HK-2 (cell line): ENCODE results near the gene NXNL1.

ENCODE experiments used
- DNase-seq: peaks from one replicate; pipeline ENCODE4 v3.0.0-alpha.2; 2018; ENCODE audit not compliant: unreplicated experiment

NXNL1 gene

DNA sequence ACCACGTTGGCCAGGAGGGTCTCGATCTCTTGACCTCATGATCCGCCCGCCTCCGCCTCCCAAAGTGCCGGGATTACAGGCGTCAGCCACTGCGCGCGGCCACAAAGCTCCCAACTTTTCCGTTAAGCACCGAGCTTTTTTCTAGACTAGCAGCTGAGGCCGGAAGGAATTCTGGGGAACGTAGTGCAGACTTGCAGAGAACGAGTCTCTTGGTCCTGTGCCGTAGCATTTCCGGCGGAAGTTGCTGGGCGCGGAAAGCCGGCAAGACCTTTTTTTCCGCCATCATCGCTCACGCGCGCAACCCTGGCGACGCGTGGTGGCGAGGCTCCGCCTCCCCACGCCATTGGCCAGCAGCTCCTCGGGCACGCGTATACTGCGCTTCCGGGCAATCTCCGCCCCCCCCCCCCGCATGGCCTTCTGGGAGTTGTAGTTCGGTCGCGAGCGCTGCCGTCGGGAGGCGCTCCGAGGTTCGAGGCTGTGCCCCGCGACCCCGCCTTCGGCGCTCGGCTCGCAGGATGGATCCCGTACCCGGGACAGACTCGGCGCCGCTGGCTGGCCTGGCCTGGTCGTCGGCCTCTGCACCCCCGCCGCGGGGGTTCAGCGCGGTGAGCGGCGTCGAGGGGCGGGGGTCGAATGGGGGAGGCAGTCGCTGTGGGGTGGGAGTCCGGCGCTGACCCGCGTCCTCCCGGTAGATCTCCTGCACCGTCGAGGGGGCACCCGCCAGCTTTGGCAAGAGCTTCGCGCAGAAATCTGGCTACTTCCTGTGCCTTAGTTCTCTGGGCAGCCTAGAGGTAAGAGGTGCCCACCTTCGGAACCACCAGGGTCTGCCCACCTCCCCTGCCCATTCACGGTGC is 40.9 kb downstream of the NXNL1 start, which contains the start of gene MVB12A:
Gene MVB12A, plus strand, starts transcription at position 427 of the 854 bp plus-strand sequence. Its CDS starts 89 bp downstream, at position 516.
- peak; percentile 98 for DNase-seq

DNA sequence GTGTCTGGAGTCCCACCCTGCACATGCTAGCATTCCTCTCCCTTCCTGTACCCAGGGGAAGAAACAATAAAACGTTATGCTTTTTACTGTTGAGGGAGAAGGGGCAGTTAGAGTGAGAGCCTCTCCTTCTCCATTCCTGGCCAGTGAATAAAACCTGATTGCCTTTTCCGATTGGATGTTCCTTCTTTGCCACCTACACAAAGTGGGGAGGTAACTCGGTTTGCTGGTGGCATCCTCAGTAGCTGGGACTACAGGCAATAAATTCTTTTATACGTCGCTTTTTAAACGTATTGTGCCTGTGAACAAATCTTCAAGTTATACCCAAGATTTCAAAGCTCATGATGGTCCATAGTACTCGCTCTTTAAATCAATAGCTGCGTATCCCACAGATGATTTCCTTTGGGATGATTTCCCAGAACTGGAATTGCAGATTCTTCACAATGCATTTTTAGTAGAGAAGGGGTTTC is 41.5 kb downstream of the NXNL1 start:
- DNase-seq, result no peak

DNA sequence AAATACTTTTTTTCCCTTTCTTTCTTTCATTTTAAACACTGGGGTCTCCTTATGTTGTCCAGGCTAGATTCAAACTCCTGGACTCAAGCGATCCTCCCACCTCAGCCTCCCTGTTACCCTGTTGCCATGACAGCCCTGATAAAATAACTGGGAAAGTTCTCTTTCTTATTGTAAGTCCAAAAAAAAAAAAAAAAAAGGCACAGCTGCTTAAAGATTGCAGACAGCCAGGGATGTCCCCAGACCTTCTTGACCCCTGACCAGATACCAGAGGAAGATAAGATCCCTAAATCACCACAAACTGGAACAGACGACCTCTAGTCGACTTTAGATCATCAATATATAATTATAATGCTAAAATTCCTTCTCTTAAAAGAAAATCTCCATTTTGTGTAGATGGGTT is 42.0 kb downstream of the NXNL1 start:
- DNase-seq, result no peak

DNA sequence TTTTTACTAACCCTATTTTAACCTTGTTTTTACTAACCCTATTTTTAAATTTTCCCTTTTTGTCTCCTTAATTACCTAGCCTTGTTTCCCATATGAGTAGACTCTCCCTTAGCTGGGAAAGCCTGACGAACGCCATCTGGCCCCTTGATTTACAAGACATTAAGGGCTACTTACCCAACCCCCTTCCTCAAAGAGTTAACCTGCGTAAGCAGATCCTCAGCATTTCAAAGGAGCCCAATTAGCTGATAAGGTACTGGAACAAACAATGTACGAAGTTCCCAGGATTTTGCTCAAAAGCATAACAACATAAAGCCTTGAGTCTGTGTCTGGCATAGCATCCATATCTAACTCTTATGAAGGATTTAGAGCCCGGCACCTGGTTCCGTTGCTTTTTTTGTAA is 45.6 kb downstream of the NXNL1 start:
- DNase-seq, result no peak

DNA sequence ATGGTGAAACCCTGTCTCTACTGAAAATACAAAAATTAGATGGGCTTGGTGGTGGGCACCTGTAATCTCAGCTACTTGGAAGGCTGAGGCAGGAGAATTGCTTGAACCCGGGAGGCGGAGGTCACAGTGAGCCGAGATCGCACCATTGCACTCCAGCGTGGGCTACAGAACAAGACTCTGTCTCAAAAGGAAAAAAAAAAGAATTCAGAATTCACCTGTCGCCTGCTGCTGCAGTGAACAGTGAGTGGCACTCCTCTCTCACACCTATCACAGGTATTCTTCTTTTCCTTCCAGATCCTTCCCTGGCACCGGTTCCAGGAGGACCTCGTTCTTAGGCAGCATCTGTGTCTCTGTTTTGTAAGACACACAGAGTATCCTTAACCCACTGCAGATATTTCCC is 46.6 kb downstream of the NXNL1 start:
- no peak for DNase-seq

DNA sequence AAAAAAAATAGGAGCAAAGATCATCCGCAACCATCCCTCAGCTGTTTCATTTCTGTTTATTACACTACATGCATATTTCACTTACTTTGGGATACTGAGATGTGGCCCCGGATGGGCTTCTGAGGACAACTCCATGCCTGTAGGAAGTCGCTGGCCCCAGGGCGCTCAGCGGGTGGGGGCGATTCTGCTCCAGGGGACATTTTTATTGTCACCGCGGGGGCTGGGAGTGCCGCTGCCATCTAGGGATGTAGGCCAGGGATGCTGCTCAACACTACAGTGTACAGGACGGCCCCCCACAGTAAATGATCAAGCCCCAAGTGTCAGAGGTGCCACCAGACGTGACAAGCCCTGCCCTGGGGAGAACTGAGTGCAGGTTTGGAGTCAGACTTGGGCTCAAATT is 48.9 kb downstream of the NXNL1 start:
- no peak for DNase-seq

DNA sequence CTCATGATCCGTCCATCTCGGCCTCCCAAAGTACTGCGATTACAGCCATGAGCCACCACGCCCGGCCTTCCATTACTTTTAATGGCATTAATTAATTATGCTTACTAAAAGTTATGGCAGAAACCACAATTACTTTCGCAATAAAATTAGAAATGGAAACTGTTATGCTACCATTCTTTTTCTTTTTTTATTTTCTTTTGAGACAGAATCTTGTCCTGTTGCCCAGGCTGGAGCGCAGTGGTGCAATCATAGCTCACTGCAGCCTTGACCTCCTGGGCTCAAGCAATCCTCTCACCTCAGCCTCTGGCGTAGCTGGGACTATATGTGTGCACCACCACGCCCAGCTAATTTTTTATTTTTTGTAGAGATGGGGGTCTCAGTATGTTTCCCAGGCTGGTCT is 50.7 kb downstream of the NXNL1 start:
- DNase-seq, result no peak

DNA sequence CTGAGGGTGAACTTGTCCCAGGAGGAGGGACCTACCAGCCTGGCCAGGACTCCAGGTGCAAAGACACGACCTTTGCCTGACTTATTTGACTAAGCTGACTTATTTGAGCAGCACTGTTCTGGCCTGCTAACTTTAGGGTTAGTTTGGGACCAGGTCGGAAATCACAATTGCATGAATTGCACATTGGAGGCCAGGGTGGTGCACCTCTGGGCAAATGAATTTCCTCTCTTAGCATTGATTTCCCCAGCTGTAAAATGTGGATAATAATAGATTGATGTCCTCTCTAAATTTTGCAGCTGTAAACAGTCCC is 53.9 kb downstream of the NXNL1 start:
- DNase-seq, result no peak

DNA sequence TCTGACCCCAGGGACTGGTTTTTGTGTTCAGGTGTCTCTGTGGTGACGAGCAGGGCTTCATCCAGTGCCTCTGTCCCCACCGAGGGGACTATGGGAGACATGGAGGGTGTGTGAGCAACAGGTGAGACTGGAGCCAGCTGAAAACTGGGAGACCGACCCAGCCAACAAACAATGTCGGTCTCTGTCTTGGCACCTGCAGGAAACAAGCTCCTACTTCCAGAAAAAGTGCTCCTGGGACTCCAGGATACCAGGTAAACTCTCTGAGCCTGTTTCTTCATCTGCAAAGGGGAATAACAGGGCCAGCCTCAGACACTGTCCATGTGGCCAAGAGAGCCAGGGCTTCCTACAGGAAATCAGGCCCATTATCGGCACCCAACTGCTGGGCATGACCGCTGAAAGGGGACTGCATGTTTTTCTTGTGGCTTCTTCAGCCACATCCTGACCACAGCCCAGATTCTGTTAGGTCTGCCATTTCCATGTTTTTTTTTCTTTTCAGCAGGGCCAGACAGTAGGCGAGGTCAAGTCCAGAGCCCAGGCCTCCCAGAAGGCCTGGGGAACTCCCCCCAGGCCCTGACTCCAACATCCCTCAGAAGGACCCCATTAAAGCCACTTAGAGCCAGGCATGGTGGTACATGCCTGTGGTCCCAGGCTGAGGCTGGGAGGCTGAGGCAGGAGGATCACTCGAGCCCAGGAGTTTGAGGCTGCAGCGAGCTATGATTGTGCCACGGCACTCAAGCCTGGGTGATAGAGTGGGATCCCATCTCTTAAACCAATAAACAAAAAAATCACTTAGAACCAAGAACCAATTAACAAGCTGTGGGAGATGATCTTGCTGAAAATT is 54.5 kb downstream of the NXNL1 start:
- peak; percentile 68 for DNase-seq
